ENCODE measurements around the gene UTF1.
"Not testable (repeated sequence)": the region's sequence is repeated elsewhere in the genome, so short reads cannot be mapped to it uniquely, and the experiment has no call there.

Gene UTF1

GRCh38 chr10:133230387-133231195 lies 574 bp downstream of the UTF1 start:
- 1% methylated on average over 68 to 82 of the region's 122 CpGs for WGBS, 2 experiments (ENCODE audit: insufficient coverage in 2 of 2)
- peaks cover 9% of the 10 kb centered on the region for H3K4me1 ChIP-seq (ENCODE audit: control insufficient read depth, insufficient read depth, low read length, poor library complexity, severe bottlenecking)
- no peak overlapping the region for H3K4me3 ChIP-seq (ENCODE audit: extremely low read depth, insufficient read depth, low read length, poor library complexity, severe bottlenecking)
- H3K27ac ChIP-seq (ENCODE audit: low read depth, low read length, severe bottlenecking) = no peak overlapping the region
- H3K9me3 ChIP-seq (ENCODE audit: control insufficient read depth, low read length) = no peaks in the 10 kb centered on the region
- no peaks in the 10 kb centered on the region for H3K36me3 ChIP-seq (ENCODE audit: control insufficient read depth, insufficient read depth, low read length)

GRCh38 chr10:133231244-133231945 lies 1.4 kb downstream of the UTF1 start:
- WGBS, 2 experiments (ENCODE audit: insufficient coverage in 2 of 2) = 22 to 26% methylated on average over 34 to 38 of the region's 44 CpGs
- no peak overlapping the region for H3K27ac ChIP-seq (ENCODE audit: low read depth, low read length, severe bottlenecking)
- H3K4me1 ChIP-seq (ENCODE audit: control insufficient read depth, insufficient read depth, low read length, poor library complexity, severe bottlenecking) = peaks cover 9% of the 10 kb centered on the region
- H3K9me3 ChIP-seq (ENCODE audit: control insufficient read depth, low read length) = no peaks in the 10 kb centered on the region
- H3K4me3 ChIP-seq (ENCODE audit: extremely low read depth, insufficient read depth, low read length, poor library complexity, severe bottlenecking) = no peak overlapping the region
- H3K36me3 ChIP-seq (ENCODE audit: control insufficient read depth, insufficient read depth, low read length) = no peaks in the 10 kb centered on the region

GRCh38 chr10:133231946-133232574 lies 2.0 kb downstream of the UTF1 start:
- H3K9me3 ChIP-seq (ENCODE audit: control insufficient read depth, low read length) = no peaks in the 10 kb centered on the region
- peaks cover 11% of the 10 kb centered on the region for H3K4me1 ChIP-seq (ENCODE audit: control insufficient read depth, insufficient read depth, low read length, poor library complexity, severe bottlenecking)
- WGBS, 2 experiments (ENCODE audit: insufficient coverage in 2 of 2) = 27 to 35% methylated on average over 8 to 11 of the region's 11 CpGs
- H3K4me3 ChIP-seq (ENCODE audit: extremely low read depth, insufficient read depth, low read length, poor library complexity, severe bottlenecking) = no peak overlapping the region
- no peaks in the 10 kb centered on the region for H3K36me3 ChIP-seq (ENCODE audit: control insufficient read depth, insufficient read depth, low read length)
- no peak overlapping the region for H3K27ac ChIP-seq (ENCODE audit: low read depth, low read length, severe bottlenecking)

GRCh38 chr10:133234796-133235195 lies 4.8 kb downstream of the UTF1 start:
- not testable (repeated sequence) for H3K4me3 ChIP-seq (ENCODE audit: extremely low read depth, insufficient read depth, low read length, poor library complexity, severe bottlenecking); H3K36me3 ChIP-seq (ENCODE audit: control insufficient read depth, insufficient read depth, low read length); H3K9me3 ChIP-seq (ENCODE audit: control insufficient read depth, low read length); H3K27ac ChIP-seq (ENCODE audit: low read depth, low read length, severe bottlenecking)
- WGBS, 2 experiments (ENCODE audit: insufficient coverage in 2 of 2) = 89% methylated on average over 3 of the region's 10 CpGs; no CpG with 5 or more reads in 1 of the 2 experiments
- H3K4me1 ChIP-seq (ENCODE audit: control insufficient read depth, insufficient read depth, low read length, poor library complexity, severe bottlenecking) = peaks cover 19% of the 10 kb centered on the region

GRCh38 chr10:133235265-133235855 lies 5.3 kb downstream of the UTF1 start:
- no peak overlapping the region for H3K4me3 ChIP-seq (ENCODE audit: extremely low read depth, insufficient read depth, low read length, poor library complexity, severe bottlenecking)

GRCh38 chr10:133235932-133236331 lies 5.9 kb downstream of the UTF1 start:
- Histone ChIP-seq H3K36me3 (ENCODE audit: control insufficient read depth, insufficient read depth, low read length) (no peaks in the 10 kb centered on the region), H3K9me3 (ENCODE audit: control insufficient read depth, low read length) (no peaks in the 10 kb centered on the region), H3K27ac (ENCODE audit: low read depth, low read length, severe bottlenecking) (no peak overlapping the region), H3K4me1 (ENCODE audit: control insufficient read depth, insufficient read depth, low read length, poor library complexity, severe bottlenecking) (peaks cover 19% of the 10 kb centered on the region), H3K4me3 (ENCODE audit: extremely low read depth, insufficient read depth, low read length, poor library complexity, severe bottlenecking) (peak overlapping the region; percentile 28)
- WGBS, 2 experiments (ENCODE audit: insufficient coverage in 2 of 2) = 3 to 7% methylated on average over 14 of the region's 18 CpGs

More at GRCh38 chr10:133235265-133235855, 5.3 kb downstream of the UTF1 start:
- peaks cover 19% of the 10 kb centered on the region for H3K4me1 ChIP-seq (ENCODE audit: control insufficient read depth, insufficient read depth, low read length, poor library complexity, severe bottlenecking)
- H3K27ac ChIP-seq (ENCODE audit: low read depth, low read length, severe bottlenecking) = no peak overlapping the region
- no peaks in the 10 kb centered on the region for H3K36me3 ChIP-seq (ENCODE audit: control insufficient read depth, insufficient read depth, low read length)
- 9 to 12% methylated on average over 32 to 40 of the region's 48 CpGs for WGBS, 2 experiments (ENCODE audit: insufficient coverage in 2 of 2)
- no peaks in the 10 kb centered on the region for H3K9me3 ChIP-seq (ENCODE audit: control insufficient read depth, low read length)

GRCh38 chr10:133236401-133237240 lies 6.6 kb downstream of the UTF1 start:
- no peaks in the 10 kb centered on the region for H3K9me3 ChIP-seq (ENCODE audit: control insufficient read depth, low read length)
- no peaks in the 10 kb centered on the region for H3K36me3 ChIP-seq (ENCODE audit: control insufficient read depth, insufficient read depth, low read length)
- WGBS, 2 experiments (ENCODE audit: insufficient coverage in 2 of 2) = 1% methylated on average over 88 to 97 of the region's 103 CpGs
- peaks cover 19% of the 10 kb centered on the region for H3K4me1 ChIP-seq (ENCODE audit: control insufficient read depth, insufficient read depth, low read length, poor library complexity, severe bottlenecking)
- H3K4me3 ChIP-seq (ENCODE audit: extremely low read depth, insufficient read depth, low read length, poor library complexity, severe bottlenecking) = peak overlapping the region; percentile 28
- no peak overlapping the region for H3K27ac ChIP-seq (ENCODE audit: low read depth, low read length, severe bottlenecking)

- Histone ChIP-seq H3K9me3 (ENCODE audit: control insufficient read depth, low read length) (no peaks in the 10 kb centered on the region), H3K36me3 (ENCODE audit: control insufficient read depth, insufficient read depth, low read length) (no peaks in the 10 kb centered on the region), H3K4me3 (ENCODE audit: extremely low read depth, insufficient read depth, low read length, poor library complexity, severe bottlenecking) (peak overlapping the region; percentile 28), H3K4me1 (ENCODE audit: control insufficient read depth, insufficient read depth, low read length, poor library complexity, severe bottlenecking) (peaks cover 17% of the 10 kb centered on the region), H3K27ac (ENCODE audit: low read depth, low read length, severe bottlenecking) (no peak overlapping the region)
- 1 to 2% methylated on average over 26 to 31 of the region's 32 CpGs for WGBS, 2 experiments (ENCODE audit: insufficient coverage in 2 of 2)
Measured at GRCh38 chr10:133237241-133237587, 7.2 kb downstream of the UTF1 start.

GRCh38 chr10:133237588-133238465 lies 7.8 kb downstream of the UTF1 start, which contains the start of gene VENTX:
Gene VENTX (plus strand): TSS chr10:133237855. CDS start chr10:133237915, 60 bp downstream.
- H3K9me3 ChIP-seq (ENCODE audit: control insufficient read depth, low read length) = no peaks in the 10 kb centered on the region
- H3K4me3 ChIP-seq (ENCODE audit: extremely low read depth, insufficient read depth, low read length, poor library complexity, severe bottlenecking) = peak within 1 kb of the TSS; percentile 28
- WGBS, 2 experiments (ENCODE audit: insufficient coverage in 2 of 2) = 0 to 1% methylated on average over 41 to 48 of the region's 60 CpGs
- H3K36me3 ChIP-seq (ENCODE audit: control insufficient read depth, insufficient read depth, low read length) = no peaks in the 10 kb centered on the region
- H3K27ac ChIP-seq (ENCODE audit: low read depth, low read length, severe bottlenecking) = no peak within 1 kb of the TSS
- H3K4me1 ChIP-seq (ENCODE audit: control insufficient read depth, insufficient read depth, low read length, poor library complexity, severe bottlenecking) = peaks cover 15% of the 10 kb centered on the region
